PC-3 (cell line): ENCODE data around the gene ELMO2. TPM values are rescaled to one million over a fixed set of nuclear protein-coding genes. Genes with fewer than 3 reads are reported as not detected.

Experiments used
- ATAC-seq: fragments of 200-7000 bp; cut with Tn5 transposase; 2 replicates; pipeline ENCODE4 v1.9.1; 2020; ENCODE audit warnings: mild to moderate bottlenecking, moderate library complexity
- BruUV-seq: library from RNA; stranded (reverse); fragments of 400-500 nt; replicated peaks from 2 replicates; lab custom pipeline; 2021; lab: Mats Ljungman, UMichigan
- CTCF ChIA-PET: fragments of 300-600 bp; sonication (Branson Sonifier 250); formaldehyde crosslinking; loops from one replicate; lab custom pipeline; 2022; ENCODE audit warnings: antibody characterized with exemption; lab: Charles Lee
- POLR2A ChIA-PET: fragments of 300-600 bp; sonication (Branson Sonifier 250); formaldehyde crosslinking; loops from one replicate; lab custom pipeline; 2022; ENCODE audit warnings: antibody characterized with exemption; ENCODE audit not compliant: unreplicated experiment; lab: Charles Lee
- DNase-seq: peaks from one replicate; pipeline ENCODE4 v3.0.0-alpha.2; 2015
- H2AFZ ChIP-seq: fragments of 300-600 bp; sonication (generic); 2 replicates; pipeline ENCODE4 v1.6.0; 2016; ENCODE audit warnings: antibody characterized with exemption, low read length
- H3F3A ChIP-seq: fragments of 300-600 bp; sonication (generic); one replicate; pipeline ENCODE4 v1.6.0; 2017; ENCODE audit warnings: antibody characterized with exemption, low read length, control low read depth, mild to moderate bottlenecking; ENCODE audit not compliant: unreplicated experiment
- H3K27ac ChIP-seq: fragments of 300-600 bp; sonication (generic); 2 replicates; pipeline ENCODE4 v1.5.1; 2016; ENCODE audit warnings: mild to moderate bottlenecking, low read length
- H3K27me3 ChIP-seq: fragments of 300-600 bp; sonication (generic); 2 replicates; pipeline ENCODE4 v1.6.1; 2016; ENCODE audit warnings: low read length, mixed read lengths
- H3K36me3 ChIP-seq: fragments of 300-600 bp; sonication (generic); 2 replicates; pipeline ENCODE4 v1.6.1; 2016; ENCODE audit warnings: low read depth, mixed run types, low read length, mixed read lengths
- H3K4me1 ChIP-seq: fragments of 300-600 bp; sonication (generic); 2 replicates; pipeline ENCODE4 v1.5.1; 2016; ENCODE audit warnings: low read length; ENCODE audit not compliant: insufficient read depth
- H3K4me2 ChIP-seq: fragments of 300-600 bp; sonication (generic); 2 replicates; pipeline ENCODE4 v1.6.0; 2016; ENCODE audit warnings: low read length
- H3K4me3 ChIP-seq: fragments of 300-600 bp; sonication (generic); 2 replicates; pipeline ENCODE4 v1.5.1; 2016; ENCODE audit warnings: mild to moderate bottlenecking, low read length, mixed read lengths
- H3K79me2 ChIP-seq: fragments of 300-600 bp; sonication (generic); 2 replicates; pipeline ENCODE4 v1.6.1; 2017; ENCODE audit warnings: low read length, mixed read lengths
- H3K9ac ChIP-seq: fragments of 300-600 bp; sonication (generic); 2 replicates; pipeline ENCODE4 v1.6.0; 2016; ENCODE audit warnings: mild to moderate bottlenecking, low read length
- H3K9me2 ChIP-seq: fragments of 300-600 bp; sonication (generic); replicated peaks from 2 replicates; pipeline ENCODE4 v1.6.1; 2016; ENCODE audit warnings: mixed run types, low read length, mixed read lengths
- H3K9me3 ChIP-seq: fragments of 300-600 bp; sonication (generic); 2 replicates; pipeline ENCODE4 v1.6.1; 2016; ENCODE audit warnings: low read length, mixed read lengths
- H4K20me1 ChIP-seq: fragments of 300-600 bp; sonication (generic); 2 replicates; pipeline ENCODE4 v1.6.1; 2016; ENCODE audit warnings: low read length, mixed read lengths
- EZH2 ChIP-seq: fragments of 300-600 bp; sonication (generic); IDR thresholded peaks from one replicate; pipeline ENCODE4 v1.6.1; 2017; ENCODE audit warnings: antibody characterized with exemption, mild to moderate bottlenecking, low read length; ENCODE audit not compliant: unreplicated experiment
- EZH2phosphoT487 ChIP-seq: fragments of 300-600 bp; sonication (generic); IDR thresholded peaks from 2 replicates; pipeline ENCODE4 v1.6.1; 2018; ENCODE audit warnings: mild to moderate bottlenecking, antibody characterized with exemption, low read length, borderline replicate concordance
- intact Hi-C: fragments of 100-400 bp; cut with micrococcal nuclease; formaldehyde crosslinking; loops from 2 replicates; pipeline ENCODE4 v1.9.0; 2023
- total RNA-seq: library from RNA; depleted of rRNA; stranded (reverse); fragments of >200 nt; gene quantifications from 2 replicates; pipeline ENCODE4 v1.2.3, GENCODE V29; 2014
- TF ChIP-seq, protein P1 (sequence below): fragments of 300-600 bp; sonication (generic); conservative IDR thresholded peaks from 2 replicates; pipeline ENCODE4 v1.5.1; 2017; ENCODE audit warnings: antibody characterized with exemption, low read depth, mild to moderate bottlenecking, low read length

Gene ELMO2
- total RNA-seq, 1 experiment from 2014 or later: 29.0 TPM

DNA sequence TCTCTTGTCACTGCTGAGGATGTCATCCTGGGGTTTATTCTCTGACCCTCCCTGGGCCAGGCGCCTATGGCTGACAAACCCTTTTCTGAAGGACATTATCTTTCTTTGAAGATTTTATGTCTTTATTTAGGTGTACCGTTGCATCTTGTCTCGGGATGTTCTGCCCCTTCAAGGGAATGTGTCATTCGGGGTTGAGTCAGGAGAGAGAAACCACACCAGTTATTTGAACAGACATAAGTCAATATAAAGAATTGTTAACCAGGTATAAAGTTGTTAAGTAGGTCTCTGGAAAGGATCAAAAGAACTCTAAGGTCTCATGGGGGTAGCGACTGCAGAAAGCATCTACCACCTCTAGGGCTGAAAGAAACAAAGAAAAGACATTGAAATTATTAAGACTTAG is 8.2 kb upstream of the ELMO2 start:
- BruUV-seq: no TSS peak
- TF ChIP-seq EZH2phosphoT487 (no peak), EZH2 (no peak)
- TF ChIP-seq, protein P1, sequence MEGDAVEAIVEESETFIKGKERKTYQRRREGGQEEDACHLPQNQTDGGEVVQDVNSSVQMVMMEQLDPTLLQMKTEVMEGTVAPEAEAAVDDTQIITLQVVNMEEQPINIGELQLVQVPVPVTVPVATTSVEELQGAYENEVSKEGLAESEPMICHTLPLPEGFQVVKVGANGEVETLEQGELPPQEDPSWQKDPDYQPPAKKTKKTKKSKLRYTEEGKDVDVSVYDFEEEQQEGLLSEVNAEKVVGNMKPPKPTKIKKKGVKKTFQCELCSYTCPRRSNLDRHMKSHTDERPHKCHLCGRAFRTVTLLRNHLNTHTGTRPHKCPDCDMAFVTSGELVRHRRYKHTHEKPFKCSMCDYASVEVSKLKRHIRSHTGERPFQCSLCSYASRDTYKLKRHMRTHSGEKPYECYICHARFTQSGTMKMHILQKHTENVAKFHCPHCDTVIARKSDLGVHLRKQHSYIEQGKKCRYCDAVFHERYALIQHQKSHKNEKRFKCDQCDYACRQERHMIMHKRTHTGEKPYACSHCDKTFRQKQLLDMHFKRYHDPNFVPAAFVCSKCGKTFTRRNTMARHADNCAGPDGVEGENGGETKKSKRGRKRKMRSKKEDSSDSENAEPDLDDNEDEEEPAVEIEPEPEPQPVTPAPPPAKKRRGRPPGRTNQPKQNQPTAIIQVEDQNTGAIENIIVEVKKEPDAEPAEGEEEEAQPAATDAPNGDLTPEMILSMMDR: no peak
- peak; percentile 55 for DNase-seq
- H3K27ac ChIP-seq: no peak overlapping the region
- no peaks in the 10 kb centered on the region for H4K20me1 ChIP-seq
- no peak overlapping the region for H3K9ac ChIP-seq
- intact Hi-C loops: no loop called here
- H3K36me3 ChIP-seq: no peaks in the 10 kb centered on the region
- no peaks in the 10 kb centered on the region for H3K9me3 ChIP-seq
- no peak overlapping the region for H2AFZ ChIP-seq
- H3F3A ChIP-seq: no peaks in the 10 kb centered on the region
- ATAC-seq: peak; percentile 56
- H3K4me1 ChIP-seq: peaks cover 7% of the 10 kb centered on the region; the same call in 1 of the 2 replicates
- H3K9me2 ChIP-seq: no peaks in the 10 kb centered on the region
- H3K79me2 ChIP-seq: no peaks in the 10 kb centered on the region
- peaks cover 57% of the 10 kb centered on the region for H3K27me3 ChIP-seq
- no peak overlapping the region for H3K4me3 ChIP-seq
- ChIA-PET POLR2A (no interaction called here), CTCF (interaction anchor here (1.3 kb wide), 1 partner anchor 108 kb away, joined by 3 read pairs; no protein-coding TSS in a partner anchor)
- H3K4me2 ChIP-seq: no peak overlapping the region

DNA sequence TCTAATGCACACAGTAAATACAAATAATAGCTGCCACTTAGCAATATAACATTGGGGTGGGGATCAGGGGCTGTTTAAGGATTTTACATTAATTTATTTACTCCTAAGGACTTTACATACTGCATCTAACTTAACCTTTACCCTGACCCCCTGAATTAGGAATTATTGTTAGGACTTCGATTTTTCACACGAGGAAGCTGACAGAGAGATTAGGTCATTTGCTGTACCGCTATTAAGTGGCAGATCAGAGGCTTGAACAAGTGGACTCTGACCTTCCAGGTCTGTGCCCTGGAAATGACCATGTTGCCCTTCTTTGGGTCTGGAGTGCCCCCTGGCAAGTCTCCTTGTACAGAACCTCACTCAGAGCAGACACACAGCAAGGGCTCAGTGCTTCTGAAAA is 5.2 kb upstream of the ELMO2 start:
- Histone ChIP-seq H3K9ac (no peak overlapping the region), H2AFZ (no peak overlapping the region), H3K27me3 (peaks cover 32% of the 10 kb centered on the region), H4K20me1 (no peaks in the 10 kb centered on the region), H3K9me3 (no peaks in the 10 kb centered on the region), H3K27ac (no peak overlapping the region), H3K79me2 (no peaks in the 10 kb centered on the region), H3K4me3 (no peak overlapping the region), H3F3A (no peaks in the 10 kb centered on the region), H3K4me1 (peaks cover 22% of the 10 kb centered on the region), H3K36me3 (no peaks in the 10 kb centered on the region), H3K9me2 (no peaks in the 10 kb centered on the region), H3K4me2 (no peak overlapping the region)
- POLR2A ChIA-PET: no interaction called here
- intact Hi-C loops: no loop called here
- TF ChIP-seq, protein P1: no peak
- TF ChIP-seq EZH2phosphoT487 (no peak), EZH2 (no peak)
- no peak for DNase-seq
- CTCF ChIA-PET: interaction anchor here (0.5 kb wide), 1 partner anchor 106 kb away, joined by 8 read pairs; no protein-coding TSS in a partner anchor
- BruUV-seq: no TSS peak
- no peak for ATAC-seq

DNA sequence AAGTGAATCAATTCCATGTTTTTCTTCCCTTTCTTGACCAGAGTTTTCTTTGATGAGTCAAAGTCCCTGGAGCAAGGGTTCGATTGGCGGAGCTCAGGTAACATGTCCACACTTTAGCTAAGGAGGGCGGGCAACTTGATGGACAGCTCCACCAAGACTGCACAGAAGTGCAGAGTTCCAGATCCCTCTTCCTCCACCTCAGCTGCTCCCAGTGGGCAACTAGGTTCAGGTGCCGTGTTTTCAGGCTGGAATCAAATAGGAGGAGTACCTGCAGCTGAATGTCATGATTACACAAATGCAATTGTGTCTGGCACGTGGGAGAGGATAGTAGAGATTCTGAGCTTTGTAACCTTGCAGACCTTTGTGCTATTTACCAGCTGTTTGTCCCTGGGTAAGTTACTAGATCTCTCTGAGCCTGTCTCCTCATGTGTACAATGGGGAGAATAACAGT is 1.9 kb upstream of the ELMO2 start:
- H3K4me3 ChIP-seq: no peak overlapping the region
- CTCF ChIA-PET: interaction anchor here (1.0 kb wide), 1 partner anchor 30 kb away, joined by 4 read pairs; no protein-coding TSS in a partner anchor
- BruUV-seq: no TSS peak
- intact Hi-C loops: no loop called here
- no peaks in the 10 kb centered on the region for H3F3A ChIP-seq
- POLR2A ChIA-PET: interaction anchor here (0.7 kb wide), 1 partner anchor 282 kb away, joined by 3 read pairs; no protein-coding TSS in a partner anchor
- DNase-seq (peak; percentile 68), ATAC-seq (no peak)
- peak overlapping the region; percentile 94 for H3K4me2 ChIP-seq
- TF ChIP-seq, protein P1: no peak
- TF ChIP-seq EZH2phosphoT487: no peak
- no peak for TF ChIP-seq EZH2
- peaks cover 27% of the 10 kb centered on the region for H3K4me1 ChIP-seq
- no peaks in the 10 kb centered on the region for H3K9me3 ChIP-seq
- no peaks in the 10 kb centered on the region for H3K36me3 ChIP-seq
- 0 out of 2 replicates have a peak, but pooled peaks cover 6% of the 10 kb centered on the region for H3K27me3 ChIP-seq
- no peaks in the 10 kb centered on the region for H4K20me1 ChIP-seq
- no peak overlapping the region for H3K27ac ChIP-seq
- no peaks in the 10 kb centered on the region for H3K9me2 ChIP-seq
- no peak overlapping the region for H2AFZ ChIP-seq
- H3K79me2 ChIP-seq: peaks cover 23% of the 10 kb centered on the region
- no peak overlapping the region for H3K9ac ChIP-seq
